ENCODE results near the gene NCOA1.

The NCOA1 gene

DNA sequence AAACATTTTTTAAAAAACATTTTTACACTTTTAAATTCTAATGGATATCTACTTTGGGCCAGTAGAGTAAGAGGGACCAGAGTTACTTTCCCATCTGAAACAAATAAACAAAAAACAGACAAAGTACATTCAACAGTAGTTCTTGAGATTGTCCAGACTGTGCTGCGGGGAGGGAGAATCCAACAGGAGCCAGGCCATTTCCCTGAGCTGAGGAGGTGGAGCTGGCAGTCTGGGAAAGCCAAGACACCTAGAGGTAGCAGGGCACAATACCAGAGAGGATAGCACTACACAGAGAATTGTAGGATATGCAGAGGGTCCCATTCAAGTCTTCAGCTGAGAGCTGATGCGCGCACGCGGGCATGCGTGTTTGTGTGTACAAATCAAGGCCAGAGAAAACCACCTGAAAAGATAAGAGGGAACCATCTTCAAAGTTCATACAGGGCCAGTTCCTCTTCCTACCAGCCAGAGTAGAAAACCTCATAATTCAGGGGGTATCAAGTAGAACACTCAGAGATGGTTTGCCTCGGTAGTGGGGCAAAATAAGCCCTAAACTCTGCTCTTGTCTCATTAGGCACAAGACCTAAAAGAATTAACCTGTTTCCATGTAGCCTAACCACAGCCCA is 258.1 kb downstream of the NCOA1 start:
- ChIA-PET POLR2A (no interaction called here), CTCF (no interaction called here)
- no peak for DNase-seq (ENCODE audit: extremely low spot score)
- no peak for TF ChIP-seq FOXM1 (IDR thresholded peaks at IDR 0.05; ENCODE audit: borderline replicate concordance)
- no peak for TF ChIP-seq FOXA1 (IDR thresholded peaks at IDR 0.05)
- TF ChIP-seq L3MBTL2 (conservative IDR thresholded peaks at IDR 0.05), result no peak
- no peak for TF ChIP-seq BHLHE40 (IDR thresholded peaks at IDR 0.05; ENCODE audit: borderline replicate concordance)
- no peak for TF ChIP-seq CTBP1 (IDR thresholded peaks at IDR 0.05; ENCODE audit: borderline replicate concordance)
- no peak for TF ChIP-seq LEF1 (IDR thresholded peaks at IDR 0.05; ENCODE audit: borderline replicate concordance)

DNA sequence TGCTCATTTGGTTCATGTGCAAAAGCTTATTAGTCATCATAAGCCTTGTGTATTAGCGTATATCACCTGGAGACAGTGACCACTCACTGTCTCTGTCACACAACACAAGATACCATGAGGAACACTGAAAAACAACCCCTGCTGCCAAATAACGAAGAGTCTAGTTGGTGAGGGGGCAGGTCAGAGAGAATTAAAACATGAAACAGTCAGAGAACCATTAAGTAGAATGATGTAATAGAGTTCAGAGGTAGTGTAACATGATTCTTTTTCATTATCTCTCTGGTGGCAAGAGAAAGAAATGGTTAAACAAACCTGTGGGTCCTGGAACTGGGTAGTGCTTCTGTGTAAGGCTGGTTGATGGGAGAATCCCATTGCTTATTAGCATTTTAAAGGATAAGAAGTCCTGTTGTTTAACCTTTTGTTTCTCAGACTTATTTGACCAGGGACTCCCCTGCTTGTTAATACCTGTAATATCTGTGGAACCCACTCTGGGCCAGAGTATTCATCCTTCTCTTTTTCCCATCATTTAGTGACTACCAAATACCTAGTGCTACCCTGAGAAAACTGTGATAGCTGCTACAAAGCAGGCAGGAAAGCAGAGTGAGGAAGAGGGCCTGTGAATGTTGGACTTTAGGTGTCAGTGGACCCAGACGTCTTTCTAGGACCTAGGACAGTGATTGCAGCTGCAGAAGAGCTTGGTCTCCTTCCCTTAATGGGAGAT is 264.1 kb downstream of the NCOA1 start:
- no peak for DNase-seq (ENCODE audit: extremely low spot score)
- ChIA-PET POLR2A (no interaction called here), CTCF (no interaction called here)
- no peak for TF ChIP-seq TARDBP (IDR thresholded peaks at IDR 0.05)
- TF ChIP-seq LEF1 (IDR thresholded peaks at IDR 0.05; ENCODE audit: borderline replicate concordance), result no peak
- TF ChIP-seq ZNF384 (IDR thresholded peaks at IDR 0.05), result no peak
- no peak for TF ChIP-seq BHLHE40 (IDR thresholded peaks at IDR 0.05; ENCODE audit: borderline replicate concordance)
- no peak for TF ChIP-seq ARNT (IDR thresholded peaks at IDR 0.05)
- TF ChIP-seq SP1 (IDR thresholded peaks at IDR 0.05), result no peak
- TF ChIP-seq, protein P1, sequence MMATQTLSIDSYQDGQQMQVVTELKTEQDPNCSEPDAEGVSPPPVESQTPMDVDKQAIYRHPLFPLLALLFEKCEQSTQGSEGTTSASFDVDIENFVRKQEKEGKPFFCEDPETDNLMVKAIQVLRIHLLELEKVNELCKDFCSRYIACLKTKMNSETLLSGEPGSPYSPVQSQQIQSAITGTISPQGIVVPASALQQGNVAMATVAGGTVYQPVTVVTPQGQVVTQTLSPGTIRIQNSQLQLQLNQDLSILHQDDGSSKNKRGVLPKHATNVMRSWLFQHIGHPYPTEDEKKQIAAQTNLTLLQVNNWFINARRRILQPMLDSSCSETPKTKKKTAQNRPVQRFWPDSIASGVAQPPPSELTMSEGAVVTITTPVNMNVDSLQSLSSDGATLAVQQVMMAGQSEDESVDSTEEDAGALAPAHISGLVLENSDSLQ (IDR thresholded peaks at IDR 0.05), result no peak
- no peak for TF ChIP-seq SUZ12 (IDR thresholded peaks at IDR 0.05)
- no peak for TF ChIP-seq HDGF (IDR thresholded peaks at IDR 0.05; ENCODE audit: borderline replicate concordance)
- TF ChIP-seq L3MBTL2 (conservative IDR thresholded peaks at IDR 0.05), result no peak
- no peak for TF ChIP-seq ELF4 (IDR thresholded peaks at IDR 0.05)
- TF ChIP-seq NFRKB (IDR thresholded peaks at IDR 0.05), result no peak
- TF ChIP-seq FOXK2 (IDR thresholded peaks at IDR 0.05), result no peak
- TF ChIP-seq FOXA1 (IDR thresholded peaks at IDR 0.05), result no peak

DNA sequence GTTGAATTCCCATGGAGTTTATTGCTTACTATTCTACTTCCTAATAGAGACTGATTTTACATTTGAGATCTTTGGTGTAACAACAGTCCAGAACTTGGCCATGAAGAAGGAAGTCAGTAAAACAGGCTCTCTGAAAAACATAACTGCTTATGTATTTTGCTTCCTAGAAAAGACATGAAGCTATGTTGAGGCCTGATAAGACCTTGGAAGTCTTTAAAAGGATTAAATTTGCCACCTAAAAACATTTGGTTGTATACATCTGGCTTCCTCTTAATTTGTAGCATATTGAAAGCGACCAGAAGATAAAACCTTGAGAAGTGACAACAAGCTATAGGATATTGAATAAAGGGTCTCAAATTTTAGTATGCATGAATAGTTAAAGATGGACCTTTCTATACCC is 265.7 kb downstream of the NCOA1 start:
- CTCF ChIA-PET, result no interaction called here

DNA sequence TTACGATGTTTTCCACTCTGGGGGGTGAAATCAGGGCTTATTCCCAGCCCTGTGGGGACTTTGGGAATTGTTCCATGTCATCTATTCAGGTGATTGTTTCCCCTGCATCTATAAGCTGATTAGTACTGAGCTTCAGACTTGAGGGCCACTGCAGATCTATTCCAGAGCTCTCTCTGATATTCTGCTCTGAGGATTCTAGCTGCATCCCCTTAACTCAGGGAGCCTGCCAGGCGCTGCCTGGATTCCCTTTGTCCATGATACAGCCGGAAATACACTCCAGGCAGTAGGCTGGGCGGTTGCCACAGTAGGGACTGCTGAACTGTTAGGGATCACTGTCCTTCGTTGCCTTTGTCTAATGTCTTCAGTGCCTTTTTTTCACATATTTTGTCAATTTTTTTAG is 270.8 kb downstream of the NCOA1 start:
- TF ChIP-seq BHLHE40 (IDR thresholded peaks at IDR 0.05; ENCODE audit: borderline replicate concordance) (no peak), FOXM1 (IDR thresholded peaks at IDR 0.05; ENCODE audit: borderline replicate concordance) (no peak)
- POLR2A ChIA-PET, result interaction anchor here (1.5 kb wide), 1 partner anchor 10 kb away, joined by 5 read pairs; no protein-coding TSS in a partner anchor
- CTCF ChIA-PET, result interaction anchor here (0.6 kb wide), 2 partner anchors 172 to 251 kb away, joined by 3 to 4 read pairs; no protein-coding TSS in a partner anchor
- no peak for DNase-seq (ENCODE audit: extremely low spot score)

More for the DNA sequence above, 265.7 kb downstream of the NCOA1 start:
- POLR2A ChIA-PET, result no interaction called here
- no peak for DNase-seq (ENCODE audit: extremely low spot score)
- TF ChIP-seq SUZ12 (IDR thresholded peaks at IDR 0.05), result no peak
- no peak for TF ChIP-seq BHLHE40 (IDR thresholded peaks at IDR 0.05; ENCODE audit: borderline replicate concordance)
- TF ChIP-seq, protein P1 (IDR thresholded peaks at IDR 0.05), result no peak
- no peak for TF ChIP-seq ARNT (IDR thresholded peaks at IDR 0.05)
- TF ChIP-seq LEF1 (IDR thresholded peaks at IDR 0.05; ENCODE audit: borderline replicate concordance), result no peak
- TF ChIP-seq NFRKB (IDR thresholded peaks at IDR 0.05), result no peak
- no peak for TF ChIP-seq L3MBTL2 (conservative IDR thresholded peaks at IDR 0.05)
- TF ChIP-seq FOXM1 (IDR thresholded peaks at IDR 0.05; ENCODE audit: borderline replicate concordance), result no peak
- no peak for TF ChIP-seq FOXK2 (IDR thresholded peaks at IDR 0.05)
- TF ChIP-seq TARDBP (IDR thresholded peaks at IDR 0.05), result no peak
- TF ChIP-seq ZNF384 (IDR thresholded peaks at IDR 0.05), result no peak
- no peak for TF ChIP-seq CTBP1 (IDR thresholded peaks at IDR 0.05; ENCODE audit: borderline replicate concordance)
- no peak for TF ChIP-seq SP1 (IDR thresholded peaks at IDR 0.05)
- TF ChIP-seq ELF4 (IDR thresholded peaks at IDR 0.05), result no peak
- no peak for TF ChIP-seq HDGF (IDR thresholded peaks at IDR 0.05; ENCODE audit: borderline replicate concordance)
- no peak for TF ChIP-seq FOXA1 (IDR thresholded peaks at IDR 0.05)

DNA sequence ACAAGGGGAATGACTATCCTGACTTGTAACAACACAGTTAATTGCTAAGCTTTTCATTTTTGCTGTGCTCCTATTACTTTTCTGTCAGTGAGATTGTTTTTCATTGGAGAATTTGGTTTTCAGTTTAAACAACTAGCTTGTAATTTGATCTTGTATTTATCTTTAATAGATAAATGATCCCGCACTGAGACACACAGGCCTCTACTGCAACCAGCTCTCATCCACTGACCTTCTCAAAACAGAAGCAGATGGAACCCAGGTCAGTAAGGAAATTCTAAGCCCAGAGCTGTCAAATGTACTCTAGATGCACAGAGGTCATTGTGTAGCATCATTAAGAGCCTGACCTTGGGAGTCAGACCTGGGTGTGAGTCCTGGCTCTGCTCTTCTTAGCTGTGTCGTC is 271.5 kb downstream of the NCOA1 start:
- no peak for TF ChIP-seq CTBP1 (IDR thresholded peaks at IDR 0.05; ENCODE audit: borderline replicate concordance)
- no peak for TF ChIP-seq BHLHE40 (IDR thresholded peaks at IDR 0.05; ENCODE audit: borderline replicate concordance)
- no peak for TF ChIP-seq NFRKB (IDR thresholded peaks at IDR 0.05)
- TF ChIP-seq, protein P1 (IDR thresholded peaks at IDR 0.05), result no peak
- ChIA-PET POLR2A (interaction anchor here (1.5 kb wide), 1 partner anchor 9 kb away, joined by 5 read pairs; no protein-coding TSS in a partner anchor), CTCF (no interaction called here)
- no peak for DNase-seq (ENCODE audit: extremely low spot score)

DNA sequence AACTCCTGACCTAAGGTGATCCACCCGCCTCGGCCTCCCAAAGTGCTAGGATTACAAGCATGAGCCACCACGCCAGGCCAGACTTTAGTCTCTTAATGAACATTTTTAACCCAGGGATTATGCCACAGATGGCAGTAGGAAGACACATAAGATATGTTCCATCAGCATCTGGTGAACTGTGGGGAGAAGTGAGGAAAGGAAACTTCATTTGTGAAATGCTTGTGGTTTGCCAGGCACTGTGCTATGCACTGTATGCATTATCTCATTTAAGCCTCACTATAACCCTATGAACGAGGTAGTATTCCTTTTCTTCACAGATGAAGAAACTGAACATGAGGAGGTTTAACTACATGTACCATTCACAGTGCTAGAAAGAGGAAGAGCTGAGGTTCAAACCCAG is 272.8 kb downstream of the NCOA1 start:
- CTCF ChIA-PET, result no interaction called here
- TF ChIP-seq ELF4 (IDR thresholded peaks at IDR 0.05) (no peak), FOXA1 (IDR thresholded peaks at IDR 0.05) (no peak), SP1 (IDR thresholded peaks at IDR 0.05) (no peak), ZNF384 (IDR thresholded peaks at IDR 0.05) (no peak)
- DNase-seq (ENCODE audit: extremely low spot score), result no peak
- POLR2A ChIA-PET, result no interaction called here

Measured in HEK293T (cell line).